NCI-H82 treated with DMSO at 0.1 percent for 48 hours (cell line): ENCODE measurements around the gene PARD6B.
"Not testable (repeated sequence)": the region's sequence is repeated elsewhere in the genome, so short reads cannot be mapped to it uniquely, and the experiment has no call there.

Experiments used
- DNase-seq: peaks from one replicate; lab custom pipeline; 2025; ENCODE audit not compliant: unreplicated experiment; lab: John Stamatoyannopoulos, UW

The PARD6B gene

GRCh38 chr20:50794846-50795634 lies 63.7 kb downstream of the PARD6B start, which contains the start of gene BCAS4:
Gene BCAS4 (plus strand): TSS chr20:50795061. CDS start chr20:50795084, 23 bp downstream.
- no peak for DNase-seq

GRCh38 chr20:50797142-50797541 lies 65.8 kb downstream of the PARD6B start:
- no peak for DNase-seq

GRCh38 chr20:50798650-50799049 lies 67.3 kb downstream of the PARD6B start:
- no peak for DNase-seq

GRCh38 chr20:50799176-50799889 lies 68.0 kb downstream of the PARD6B start:
- no peak for DNase-seq

GRCh38 chr20:50799890-50800550 lies 68.6 kb downstream of the PARD6B start:
- no peak for DNase-seq

- not testable (repeated sequence) for DNase-seq
These were observed 69.8 kb downstream of the PARD6B start for GRCh38 chr20:50800986-50801746.

GRCh38 chr20:50801747-50802125 lies 70.4 kb downstream of the PARD6B start:
- no peak for DNase-seq

- no peak for DNase-seq
These were observed 70.9 kb downstream of the PARD6B start for GRCh38 chr20:50802289-50802688.

GRCh38 chr20:50804437-50805348 lies 73.3 kb downstream of the PARD6B start:
- no peak for DNase-seq

- DNase-seq = no peak
These were observed 73.9 kb downstream of the PARD6B start for GRCh38 chr20:50805349-50805684.

GRCh38 chr20:50806126-50806768 lies 74.9 kb downstream of the PARD6B start:
- no peak for DNase-seq
